Tibial nerve (tissue), 4 donors: ENCODE measurements around the gene CXCL9. TPM values are rescaled to one million over a fixed set of nuclear protein-coding genes. Genes with fewer than 3 reads are reported as not detected.
"Not testable (repeated sequence)": the region's sequence is repeated elsewhere in the genome, so short reads cannot be mapped to it uniquely, and the experiment has no call there.

Source experiments
- DNase-seq, 2 donors: peaks; one replicate each; pipeline ENCODE4 v3.0.0-alpha.2; 2019; ENCODE audit warnings: low spot score in 2 of 2
- H3K27ac ChIP-seq, 4 donors: fragments of 200-600 bp; sonication (generic) in 3 of 4; one replicate each; pipeline ENCODE4 v1.5.1; 2017 to 2019; ENCODE audit warnings: mild to moderate bottlenecking in 1 of 4
- H3K27me3 ChIP-seq, 2 donors: fragments of 200-600 bp; sonication (generic) in 1 of 2; one replicate each; pipeline versions ENCODE4 v1.5.1 to v1.6.0; 2017 to 2019
- H3K36me3 ChIP-seq, 3 donors: fragments of 200-600 bp; sonication (generic); one replicate each; pipeline ENCODE4 v1.5.1; 2018 to 2019
- H3K4me1 ChIP-seq, 4 donors: fragments of 200-600 bp; sonication (generic) in 3 of 4; one replicate each; pipeline ENCODE4 v1.5.1; 2017 to 2019
- H3K4me3 ChIP-seq, 4 donors: fragments of 200-600 bp; sonication (generic) in 3 of 4; one replicate each; pipeline ENCODE4 v1.5.1; 2017 to 2019; ENCODE audit warnings: mild to moderate bottlenecking in 1 of 4, moderate library complexity in 1 of 4
- H3K9me3 ChIP-seq, 4 donors: fragments of 200-600 bp; sonication (generic) in 3 of 4; one replicate each; pipeline ENCODE4 v1.5.1; 2017 to 2019
- CTCF ChIP-seq, 5 experiments: fragments of 200-600 bp in 3 of 5; fragments of 450-650 bp in 2 of 5; sonication (generic) in 3 of 5; IDR thresholded peaks; one replicate each; pipeline ENCODE4 v1.5.1; 2016 to 2019; ENCODE audit warnings: antibody characterized with exemption in 5 of 5, mild to moderate bottlenecking in 3 of 5, moderate library complexity in 2 of 5
- EP300 ChIP-seq, 2 donors: sonication (generic); formaldehyde crosslinking; IDR thresholded peaks; one replicate each; pipeline ENCODE4 v1.6.1; 2017; ENCODE audit warnings: antibody characterized with exemption in 2 of 2, mild to moderate bottlenecking in 1 of 2
- POLR2A ChIP-seq, 2 donors: fragments of 450-650 bp; IDR thresholded peaks; one replicate each; pipeline ENCODE4 v1.6.1; 2017; ENCODE audit warnings: antibody characterized with exemption in 2 of 2, mild to moderate bottlenecking in 2 of 2, moderate library complexity in 2 of 2
- WGBS, 2 donors: methylation state at CpG; one replicate each; pipeline ENCODE4 v1.1.5; 2018; 5-methylcytosine and 5-hydroxymethylcytosine counted together
- total RNA-seq, 4 donors: library from RNA; depleted of rRNA; stranded (reverse); fragments of >200 nt; gene quantifications; one replicate each; pipeline ENCODE4 v1.1.0, GENCODE V29; 2016

Gene CXCL9
- total RNA-seq, 4 donors from 2014 or later, result 0.20 to 2.7 (median 0.84) TPM; not detected in 1

GRCh38 chr4:76042241-76042998, 35.1 kb upstream of the CXCL9 start:
- not testable (repeated sequence) for DNase-seq, H3K4me1 ChIP-seq, H3K27me3 ChIP-seq, H3K9me3 ChIP-seq, H3K36me3 ChIP-seq, H3K4me3 ChIP-seq, H3K27ac ChIP-seq
- WGBS, 2 donors, result 80 to 84% methylated on average over 14 to 17 of the region's 18 CpGs

- TF ChIP-seq POLR2A (IDR thresholded peaks at IDR 0.05) (no peak), EP300 (IDR thresholded peaks at IDR 0.05) (no peak), CTCF (IDR thresholded peaks at IDR 0.05) (no peak)
- H3K27ac ChIP-seq, result no peak overlapping the region
- peaks cover 0 to 5% (median 0%) of the 10 kb centered on the region in 4 donors for H3K4me1 ChIP-seq
- no peaks in the 10 kb centered on the region for H3K27me3 ChIP-seq
- 91 to 98% methylated on average over 3 of the region's 3 CpGs for WGBS, 2 donors
- no peaks in the 10 kb centered on the region for H3K9me3 ChIP-seq
- H3K36me3 ChIP-seq, result no peaks in the 10 kb centered on the region
- H3K4me3 ChIP-seq, result no peak overlapping the region
- DNase-seq, result no peak
These were observed 29.5 kb upstream of the CXCL9 start for GRCh38 chr4:76036855-76037254.

- no peaks in the 10 kb centered on the region for H3K27me3 ChIP-seq
- DNase-seq, result no peak
- no peaks in the 10 kb centered on the region for H3K9me3 ChIP-seq
- H3K27ac ChIP-seq, result no peak within 1 kb of the TSS
- H3K36me3 ChIP-seq, result no peaks in the 10 kb centered on the region
- no peak for TF ChIP-seq POLR2A (IDR thresholded peaks at IDR 0.05)
- no peak for TF ChIP-seq CTCF (IDR thresholded peaks at IDR 0.05)
- TF ChIP-seq EP300 (IDR thresholded peaks at IDR 0.05), result no peak
- peaks cover 0 to 5% (median 0%) of the 10 kb centered on the region in 4 donors for H3K4me1 ChIP-seq
- no peak within 1 kb of the TSS for H3K4me3 ChIP-seq
- 76 to 83% methylated on average over 2 of the region's 2 CpGs for WGBS, 2 donors
These were observed 28.6 kb upstream of the CXCL9 start, which contains the start of gene CXCL11 for GRCh38 chr4:76035799-76036380. TSS of gene CXCL11 (minus strand) at chr4:76036070. CDS start at chr4:76035987, 83 bp downstream.

- Histone ChIP-seq H3K4me3 (no peak overlapping the region), H3K9me3 (no peaks in the 10 kb centered on the region), H3K27ac (no peak overlapping the region), H3K4me1 (peaks cover 0 to 5% (median 0%) of the 10 kb centered on the region in 4 donors), H3K27me3 (no peaks in the 10 kb centered on the region), H3K36me3 (no peaks in the 10 kb centered on the region)
- TF ChIP-seq POLR2A (IDR thresholded peaks at IDR 0.05), result no peak
- no peak for TF ChIP-seq EP300 (IDR thresholded peaks at IDR 0.05)
- TF ChIP-seq CTCF (IDR thresholded peaks at IDR 0.05), result no peak
- DNase-seq, result no peak
- WGBS, 2 donors, result 50 to 55% methylated on average over 3 of the region's 3 CpGs
These were observed 27.8 kb upstream of the CXCL9 start for GRCh38 chr4:76035141-76035540.

- no peaks in the 10 kb centered on the region for H3K9me3 ChIP-seq
- H3K27ac ChIP-seq, result no peak overlapping the region
- no peaks in the 10 kb centered on the region for H3K36me3 ChIP-seq
- no peak for DNase-seq
- H3K27me3 ChIP-seq, result no peaks in the 10 kb centered on the region
- peaks cover 0 to 3% (median 0%) of the 10 kb centered on the region in 4 donors for H3K4me1 ChIP-seq
- TF ChIP-seq POLR2A (IDR thresholded peaks at IDR 0.05), result no peak
- TF ChIP-seq EP300 (IDR thresholded peaks at IDR 0.05), result no peak
- no peak for TF ChIP-seq CTCF (IDR thresholded peaks at IDR 0.05)
- 71 to 75% methylated on average over 2 of the region's 2 CpGs for whole genome bisulfite sequencing, 2 donors
- no peak overlapping the region for H3K4me3 ChIP-seq
These were observed 22.0 kb upstream of the CXCL9 start for GRCh38 chr4:76029300-76029699.
